Kidney (tissue), 14 donors: ENCODE measurements around the gene CD151. TPM values are rescaled to one million over a fixed set of nuclear protein-coding genes. Genes with fewer than 3 reads are reported as not detected.

Source experiments
- DNase-seq, 5 donors: peaks; one replicate each; pipeline ENCODE4 v3.0.0-alpha.2; 2013 to 2020
- FAIRE-seq: peaks from 2 replicates; lab custom pipeline; 2012; peaks lifted over from hg19 to GRCh38; lab: Jason Lieb, UNC
- H3K27ac ChIP-seq, 2 donors: one replicate each; pipeline ENCODE4 v1.7.0; 2013; ENCODE audit warnings: low read depth in 2 of 2, low read length in 2 of 2, inconsistent platforms in 1 of 2
- H3K27me3 ChIP-seq: one replicate; pipeline ENCODE4 v1.7.1; 2013; ENCODE audit warnings: low read length, inconsistent platforms; ENCODE audit not compliant: control insufficient read depth, insufficient read depth
- H3K36me3 ChIP-seq, 3 donors: one replicate each; pipeline versions ENCODE4 v1.7.0 to v1.7.1; 2013; ENCODE audit warnings: low read length in 3 of 3, control low read depth in 1 of 3, inconsistent platforms in 1 of 3; ENCODE audit not compliant: insufficient read depth in 3 of 3, control insufficient read depth in 2 of 3
- H3K4me1 ChIP-seq, 3 donors: one replicate each; pipeline versions ENCODE4 v1.7.0 to v1.7.1; 2013; ENCODE audit warnings: low read length in 3 of 3, inconsistent platforms in 1 of 3, low read depth in 1 of 3; ENCODE audit not compliant: control insufficient read depth in 2 of 3, insufficient read depth in 2 of 3
- H3K4me3 ChIP-seq, 3 donors: one replicate each; pipeline versions ENCODE4 v1.7.0 to v1.8.1; 2013; ENCODE audit warnings: low read length in 3 of 3, control low read depth in 1 of 3, inconsistent platforms in 1 of 3
- H3K9ac ChIP-seq, 3 donors: one replicate each; pipeline versions ENCODE4 v1.7.0 to v1.7.1; 2013; ENCODE audit warnings: low read length in 3 of 3, control low read depth in 1 of 3, inconsistent platforms in 1 of 3
- H3K9me3 ChIP-seq, 3 donors: one replicate each; pipeline versions ENCODE4 v1.7.0 to v1.7.1; 2013; ENCODE audit warnings: low read length in 3 of 3, control low read depth in 1 of 3, inconsistent platforms in 1 of 3; ENCODE audit not compliant: control insufficient read depth in 2 of 3, insufficient read depth in 1 of 3
- CTCF ChIP-seq: IDR thresholded peaks from 3 replicates; pipeline ENCODE4 v1.5.1; 2012; ENCODE audit warnings: mild to moderate bottlenecking, moderate library complexity, borderline replicate concordance; ENCODE audit not compliant: insufficient read depth; ENCODE audit errors: extremely low read depth
- intact Hi-C: fragments of 100-400 bp; cut with DNase I; formaldehyde crosslinking; loops from one replicate; pipeline ENCODE4 v1.11.1; 2022
- polyA plus RNA-seq: library from polyadenylated mRNA; stranded (reverse); fragments of 350-450 nt; fragmentation: Illumina TruSeq; extraction: RNeasy Lipid Tissue Mini Kit (QIAGEN cat#74804); gene quantifications from one replicate; pipeline ENCODE4 v1.2.3, GENCODE V29; 2014; ENCODE audit warnings: low read depth, low replicate concordance; ENCODE audit not compliant: insufficient read depth
- total RNA-seq: library from RNA; stranded (reverse); fragmentation: NEBNext Ultra II Directional; extraction: Animal tissue kit (Norgen Biotek cat#: 25700); gene quantifications from one replicate; pipeline ENCODE4 v1.2.1, GENCODE V29; 2021
- donor health status: control.
- donor health status: control.
- donor health status: control.
- donor health status: control.
- donor health status: control.
- donor health status: DM: yes; HTN: yes; CAD: no.
- donor health status: Normal renal cell carcinoma (clear cell type).

CD151 gene
- total and polyA plus RNA-seq, 2 donors from 2014 or later = 379 to 476 TPM

DNA sequence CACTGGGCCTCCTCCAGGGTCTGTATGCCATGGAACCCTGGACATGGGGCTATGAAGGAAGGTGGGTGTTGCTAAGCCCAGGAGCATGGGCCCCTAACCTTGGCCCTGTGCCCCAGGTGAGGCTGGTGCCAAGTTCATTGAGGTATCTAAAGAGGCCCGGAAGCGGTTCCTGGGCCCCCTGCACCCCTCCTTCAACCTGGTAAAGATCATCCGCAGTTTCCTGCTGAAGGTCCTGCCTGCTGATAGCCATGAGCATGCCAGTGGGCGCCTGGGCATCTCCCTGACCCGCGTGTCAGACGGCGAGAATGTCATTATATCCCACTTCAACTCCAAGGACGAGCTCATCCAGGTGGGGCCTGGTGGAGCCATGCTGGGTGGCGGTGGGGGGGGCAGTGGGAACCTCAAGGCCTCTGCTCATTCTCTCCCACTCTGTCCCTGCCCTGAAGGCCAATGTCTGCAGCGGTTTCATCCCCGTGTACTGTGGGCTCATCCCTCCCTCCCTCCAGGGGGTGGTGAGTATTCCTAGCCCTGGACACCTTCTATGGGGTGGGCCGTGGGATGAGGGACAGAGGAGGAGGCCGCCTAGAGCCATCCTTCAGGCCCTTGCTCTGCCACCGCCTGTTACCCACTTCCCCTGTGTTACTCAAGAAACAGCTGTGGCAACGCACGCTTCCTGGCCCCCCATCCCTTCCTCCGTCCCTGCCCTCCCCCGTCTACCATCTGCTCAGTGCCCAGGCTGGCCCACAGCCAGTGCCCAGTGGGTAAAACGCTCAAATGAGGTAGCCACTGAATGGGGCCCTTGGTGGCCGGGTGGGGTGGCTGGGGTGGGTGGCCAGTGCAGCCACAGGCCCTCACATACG, 11.0 kb upstream of the CD151 start:
- no peaks in the 10 kb centered on the region for H3K27me3 ChIP-seq
- H3K36me3 ChIP-seq = peaks cover 0 to 4% (median 0%) of the 10 kb centered on the region in 3 donors
- peak overlapping the region in 2 of 3 donors; percentile 7 to 84 for H3K4me3 ChIP-seq
- no peaks in the 10 kb centered on the region for H3K9me3 ChIP-seq
- DNase-seq (no peak), FAIRE-seq (no peak)
- H3K27ac ChIP-seq = peak overlapping the region; percentile 85 to 90
- H3K4me1 ChIP-seq = peaks cover 0 to 29% (median 22%) of the 10 kb centered on the region in 3 donors
- intact Hi-C loops = no loop called here
- H3K9ac ChIP-seq = peak overlapping the region in 1 of 3 donors; percentile 82
- no peak for TF ChIP-seq CTCF

GRCh38 chr11:823441-824291, 9.1 kb upstream of the CD151 start:
- Histone ChIP-seq H3K36me3 (peaks cover 0 to 4% (median 0%) of the 10 kb centered on the region in 3 donors), H3K27ac (no peak overlapping the region), H3K4me3 (no peak overlapping the region), H3K4me1 (peaks cover 0 to 39% (median 27%) of the 10 kb centered on the region in 3 donors), H3K27me3 (no peaks in the 10 kb centered on the region), H3K9me3 (no peaks in the 10 kb centered on the region), H3K9ac (no peak overlapping the region)
- intact Hi-C loops = no loop called here
- FAIRE-seq = no peak
- no peak for TF ChIP-seq CTCF
- no peak for DNase-seq

DNA sequence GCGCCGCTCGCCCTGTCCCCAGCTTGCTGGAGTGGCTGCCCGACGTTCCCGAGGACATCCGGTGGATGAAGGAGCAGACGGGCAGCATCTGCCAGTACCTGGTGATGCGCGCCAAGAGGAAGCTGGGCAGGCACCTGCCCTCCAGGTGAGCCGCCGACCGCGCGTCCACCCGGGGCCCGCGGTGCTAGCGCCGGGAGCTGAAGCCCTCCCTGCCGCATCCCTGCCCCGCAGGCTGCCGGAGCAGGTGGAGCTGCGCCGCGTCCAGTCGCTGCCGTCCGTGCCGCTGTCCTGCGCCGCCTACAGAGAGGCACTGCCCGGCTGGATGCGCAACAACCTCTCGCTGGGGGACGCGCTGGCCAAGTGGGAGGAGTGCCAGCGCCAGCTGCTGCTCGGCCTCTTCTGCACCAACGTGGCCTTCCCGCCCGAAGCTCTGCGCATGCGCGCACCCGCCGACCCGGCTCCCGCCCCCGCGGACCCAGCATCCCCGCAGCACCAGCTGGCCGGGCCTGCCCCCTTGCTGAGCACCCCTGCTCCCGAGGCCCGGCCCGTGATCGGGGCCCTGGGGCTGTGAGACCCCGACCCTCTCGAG, 8.4 kb upstream of the CD151 start:
- no peak for TF ChIP-seq CTCF
- no peak for FAIRE-seq
- DNase-seq = peak in 3 of 5 donors; percentile 61 to 86 (median 66)
- Histone ChIP-seq H3K27ac (no peak overlapping the region), H3K9me3 (no peaks in the 10 kb centered on the region), H3K4me3 (no peak overlapping the region), H3K27me3 (no peaks in the 10 kb centered on the region), H3K9ac (no peak overlapping the region), H3K36me3 (peaks cover 0 to 4% (median 0%) of the 10 kb centered on the region in 3 donors), H3K4me1 (peaks cover 0 to 44% (median 32%) of the 10 kb centered on the region in 3 donors)
- intact Hi-C loops = no loop called here
